GM23338 (cell line): ENCODE data around the gene FILIP1L. TPM values are rescaled to one million over a fixed set of nuclear protein-coding genes. Genes with fewer than 3 reads are reported as not detected.

Experiments
- CTCF ChIP-seq, 2 experiments: fragments of 200-600 bp in 1 of 2; sonication (generic) in 1 of 2; conservative IDR thresholded peaks; 2 replicates each; pipeline versions ENCODE4 v1.5.1 to v1.6.1; 2016 to 2017; ENCODE audit warnings: antibody characterized with exemption in 2 of 2, low read depth in 2 of 2, mild to moderate bottlenecking in 2 of 2, moderate library complexity in 1 of 2
- ETS1 ChIP-seq: IDR thresholded peaks from 2 replicates; pipeline ENCODE4 v1.6.1; 2016; ENCODE audit warnings: antibody characterized with exemption
- EZH2 ChIP-seq: fragments of 200-600 bp; sonication (generic); IDR thresholded peaks from one replicate; pipeline ENCODE4 v1.8.0; 2017; ENCODE audit warnings: antibody characterized with exemption, mild to moderate bottlenecking, low read depth; ENCODE audit not compliant: unreplicated experiment
- EZH2phosphoT487 ChIP-seq: fragments of 200-600 bp; sonication (generic); IDR thresholded peaks from one replicate; pipeline ENCODE4 v1.8.1; 2018; ENCODE audit warnings: antibody characterized with exemption; ENCODE audit not compliant: unreplicated experiment
- STAT1 ChIP-seq: IDR thresholded peaks from one replicate; pipeline ENCODE4 v1.6.1; 2016; ENCODE audit warnings: antibody characterized with exemption; ENCODE audit not compliant: unreplicated experiment
- ZNF114 ChIP-seq: fragments of 250-450 bp; sonication (Bioruptor Pico); IDR thresholded peaks from 2 replicates; pipeline ENCODE4 v1.5.0; 2020; ENCODE audit warnings: mild to moderate bottlenecking, moderate library complexity
- ZNF331 ChIP-seq: fragments of 250-450 bp; sonication (Bioruptor Pico); IDR thresholded peaks from 2 replicates; pipeline ENCODE4 v1.5.0; 2020; ENCODE audit warnings: low read depth, mild to moderate bottlenecking, moderate library complexity
- ZNF462 ChIP-seq: fragments of 250-450 bp; sonication (Bioruptor Pico); IDR thresholded peaks from 2 replicates; pipeline ENCODE4 v1.5.0; 2020; ENCODE audit warnings: mild to moderate bottlenecking, moderate library complexity
- polyA plus RNA-seq: library from polyadenylated mRNA; unstranded; fragments of >200 nt; fragmentation: Nextera tagmentation; extraction: Ambion mirVana; gene quantifications from 2 replicates; pipeline ENCODE4 v1.2.1, GENCODE V29; 2016
- total RNA-seq: library from RNA; depleted of rRNA; stranded (reverse); fragments of >200 nt; shearing (Covaris generic); gene quantifications from 2 replicates; pipeline ENCODE4 v1.2.3, GENCODE V29; 2014

FILIP1L gene
- total and polyA plus RNA-seq, 2 experiments from 2014 or later: 1.6 TPM; not detected in 1

GRCh38 chr3:100151024-100151707, 36.9 kb upstream of the FILIP1L start (continued):
- TF ChIP-seq ZNF462 (CRISPR knock-in tag) (no peak), ZNF331 (CRISPR knock-in tag) (no peak), STAT1 (no peak), ETS1 (no peak), EZH2 (no peak), EZH2phosphoT487 (no peak), ZNF114 (CRISPR knock-in tag) (no peak), CTCF (conservative IDR thresholded peaks at IDR 0.05; ENCODE audit: low read depth in 2 of 2) (no peak)
